Fibroblast of lung (primary cell): Measurements from ENCODE around the gene SSUH2. TPM values are rescaled to one million over a fixed set of nuclear protein-coding genes. Genes with fewer than 3 reads are reported as not detected.

ENCODE experiments used
- DNase-seq, 2 donors: peaks; one replicate each; pipeline versions ENCODE4 v3.0.0 to v3.0.0-alpha.2; 2010; ENCODE audit warnings: low read depth in 2 of 2
- H2AFZ ChIP-seq: 2 replicates; pipeline ENCODE4 v1.5.1; 2012; ENCODE audit warnings: low read length, control low read depth, inconsistent platforms
- H3K27ac ChIP-seq: 2 replicates; pipeline ENCODE4 v1.5.1; 2011; ENCODE audit warnings: low read length, control low read depth; ENCODE audit not compliant: insufficient read depth
- H3K27me3 ChIP-seq: 2 replicates; pipeline ENCODE4 v1.5.1; 2011; ENCODE audit warnings: mild to moderate bottlenecking, low read length; ENCODE audit not compliant: control insufficient read depth, insufficient read depth
- H3K36me3 ChIP-seq: 2 replicates; pipeline ENCODE4 v1.5.1; 2011; ENCODE audit warnings: low read length; ENCODE audit not compliant: control insufficient read depth, insufficient read depth
- H3K4me1 ChIP-seq: 2 replicates; pipeline ENCODE4 v1.5.1; 2011; ENCODE audit warnings: low read length; ENCODE audit not compliant: control insufficient read depth, insufficient read depth; ENCODE audit errors: extremely low read depth
- H3K4me2 ChIP-seq: 2 replicates; pipeline ENCODE4 v1.5.1; 2011; ENCODE audit warnings: low read length, control low read depth; ENCODE audit not compliant: insufficient read depth; ENCODE audit errors: extremely low read depth
- H3K4me3 ChIP-seq, 4 experiments: fragments of 200-600 bp in 1 of 4; sonication (generic) in 1 of 4; replicated peaks in 1 of 4; 2 replicates each; pipeline ENCODE4 v1.5.1; 2011 to 2016; ENCODE audit warnings: low read length in 4 of 4, low read depth in 3 of 4, mild to moderate bottlenecking in 3 of 4, control low read depth in 2 of 4, inconsistent platforms in 1 of 4, mixed read lengths in 1 of 4; ENCODE audit not compliant: insufficient read depth in 1 of 4; ENCODE audit errors: control extremely low read depth in 1 of 4
- H3K79me2 ChIP-seq: 2 replicates; pipeline ENCODE4 v1.5.1; 2012; ENCODE audit warnings: mild to moderate bottlenecking, low read length, inconsistent platforms; ENCODE audit not compliant: control insufficient read depth, insufficient read depth
- H3K9ac ChIP-seq: 2 replicates; pipeline ENCODE4 v1.5.1; 2011; ENCODE audit warnings: mild to moderate bottlenecking, low read length, control low read depth; ENCODE audit not compliant: insufficient read depth
- H3K9me3 ChIP-seq: 2 replicates; pipeline ENCODE4 v1.5.1; 2012; ENCODE audit warnings: low read depth, low read length; ENCODE audit not compliant: control insufficient read depth, insufficient read depth
- H4K20me1 ChIP-seq: 2 replicates; pipeline ENCODE4 v1.5.1; 2011; ENCODE audit warnings: low read length; ENCODE audit not compliant: control insufficient read depth, insufficient read depth; ENCODE audit errors: extremely low read depth
- EZH2 ChIP-seq: IDR thresholded peaks from 2 replicates; pipeline ENCODE4 v1.5.1; 2012; ENCODE audit warnings: low read length, control low read depth, mild to moderate bottlenecking; ENCODE audit errors: missing control alignments
- polyA plus RNA-seq, 2 donors: library from polyadenylated mRNA; depleted of rRNA in 1 of 2; stranded (reverse) in 1 of 2; unstranded in 1 of 2; fragments of >200 nt; gene quantifications; 2 replicates each; pipeline ENCODE4 v1.2.1, GENCODE V29; 2011 to 2012; ENCODE audit warnings: missing spikeins in 1 of 2
- total RNA-seq: library from RNA; depleted of rRNA; stranded (reverse); fragments of >200 nt; gene quantifications from 2 replicates; pipeline ENCODE4 v1.2.1, GENCODE V29; 2014
- TF ChIP-seq, protein P1 (sequence below), 2 donors: IDR thresholded peaks in 1 of 2; conservative IDR thresholded peaks in 1 of 2; 1 replicate in 1 of 2; 2 replicates in 1 of 2; pipeline ENCODE4 v1.5.1; 2011 to 2012; ENCODE audit warnings: low read length in 2 of 2, control low read depth in 1 of 2, inconsistent platforms in 1 of 2, low read depth in 1 of 2, mild to moderate bottlenecking in 1 of 2

SSUH2 gene
- total and polyA plus RNA-seq, 2 donors (not counting 1 experiment from before 2014, with no cell fraction given), result 0.02 TPM; not detected in 1

- H3K27me3 ChIP-seq, result peaks cover 2% of the 10 kb centered on the region
- TF ChIP-seq EZH2, result no peak
- TF ChIP-seq, protein P1, sequence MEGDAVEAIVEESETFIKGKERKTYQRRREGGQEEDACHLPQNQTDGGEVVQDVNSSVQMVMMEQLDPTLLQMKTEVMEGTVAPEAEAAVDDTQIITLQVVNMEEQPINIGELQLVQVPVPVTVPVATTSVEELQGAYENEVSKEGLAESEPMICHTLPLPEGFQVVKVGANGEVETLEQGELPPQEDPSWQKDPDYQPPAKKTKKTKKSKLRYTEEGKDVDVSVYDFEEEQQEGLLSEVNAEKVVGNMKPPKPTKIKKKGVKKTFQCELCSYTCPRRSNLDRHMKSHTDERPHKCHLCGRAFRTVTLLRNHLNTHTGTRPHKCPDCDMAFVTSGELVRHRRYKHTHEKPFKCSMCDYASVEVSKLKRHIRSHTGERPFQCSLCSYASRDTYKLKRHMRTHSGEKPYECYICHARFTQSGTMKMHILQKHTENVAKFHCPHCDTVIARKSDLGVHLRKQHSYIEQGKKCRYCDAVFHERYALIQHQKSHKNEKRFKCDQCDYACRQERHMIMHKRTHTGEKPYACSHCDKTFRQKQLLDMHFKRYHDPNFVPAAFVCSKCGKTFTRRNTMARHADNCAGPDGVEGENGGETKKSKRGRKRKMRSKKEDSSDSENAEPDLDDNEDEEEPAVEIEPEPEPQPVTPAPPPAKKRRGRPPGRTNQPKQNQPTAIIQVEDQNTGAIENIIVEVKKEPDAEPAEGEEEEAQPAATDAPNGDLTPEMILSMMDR (conservative IDR thresholded peaks at IDR 0.05 in 1 of 2, IDR thresholded peaks at IDR 0.05 in 1 of 2; ENCODE audit: low read depth in 1 of 2, low read length in 2 of 2), result no peak
Measured at GRCh38 chr3:8637348-8637747, 7.2 kb downstream of the SSUH2 start.

GRCh38 chr3:8635631-8636030 is 9.0 kb downstream of the SSUH2 start:
- TF ChIP-seq EZH2, result no peak
- TF ChIP-seq, protein P1 (conservative IDR thresholded peaks at IDR 0.05 in 1 of 2, IDR thresholded peaks at IDR 0.05 in 1 of 2; ENCODE audit: low read depth in 1 of 2, low read length in 2 of 2), result no peak
- Histone ChIP-seq H3K4me3 (no peak overlapping the region), H3K4me1 (no peaks in the 10 kb centered on the region), H3K9me3 (no peaks in the 10 kb centered on the region), H3K27me3 (peaks cover 2% of the 10 kb centered on the region), H3K36me3 (no peaks in the 10 kb centered on the region), H3K27ac (no peak overlapping the region), H3K4me2 (no peak overlapping the region), H3K9ac (no peak overlapping the region), H3K79me2 (no peaks in the 10 kb centered on the region), H4K20me1 (no peaks in the 10 kb centered on the region), H2AFZ (no peak overlapping the region)
- no peak for DNase-seq

More at GRCh38 chr3:8637348-8637747, 7.2 kb downstream of the SSUH2 start:
- no peak overlapping the region for H3K4me3 ChIP-seq
- H3K4me1 ChIP-seq, result no peaks in the 10 kb centered on the region
- no peaks in the 10 kb centered on the region for H4K20me1 ChIP-seq
- H3K9me3 ChIP-seq, result no peaks in the 10 kb centered on the region
- H3K36me3 ChIP-seq, result no peaks in the 10 kb centered on the region
- no peaks in the 10 kb centered on the region for H3K79me2 ChIP-seq
- H3K4me2 ChIP-seq, result no peak overlapping the region
- no peak for DNase-seq
- no peak overlapping the region for H3K27ac ChIP-seq
- no peak overlapping the region for H3K9ac ChIP-seq
- H2AFZ ChIP-seq, result no peak overlapping the region

DNA sequence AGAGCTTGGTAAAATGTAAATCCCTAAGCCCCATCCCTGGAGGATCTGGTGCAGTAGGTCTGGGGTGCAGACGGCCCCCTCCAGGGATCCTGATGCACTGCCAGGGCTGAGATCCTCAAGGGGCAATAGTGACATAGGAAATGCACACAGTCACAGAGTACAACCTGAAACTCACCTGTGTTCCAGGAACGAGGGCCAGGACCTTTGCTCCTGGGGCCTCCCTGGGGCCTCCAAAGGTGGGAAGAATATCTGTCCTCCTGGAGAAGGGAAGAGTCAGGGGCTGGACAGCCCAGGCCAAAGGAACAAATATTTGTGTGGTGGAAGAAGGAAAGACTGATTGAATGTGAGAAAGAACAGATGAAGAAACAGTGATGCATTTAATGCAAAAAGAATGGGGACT is 9.5 kb downstream of the SSUH2 start:
- no peaks in the 10 kb centered on the region for H3K4me1 ChIP-seq
- H3K9ac ChIP-seq, result no peak overlapping the region
- no peak overlapping the region for H3K4me2 ChIP-seq

More for the DNA sequence above, 9.5 kb downstream of the SSUH2 start:
- Histone ChIP-seq H3K27me3 (peaks cover 2% of the 10 kb centered on the region), H2AFZ (no peak overlapping the region), H4K20me1 (no peaks in the 10 kb centered on the region), H3K27ac (no peak overlapping the region), H3K4me3 (no peak overlapping the region), H3K9me3 (no peaks in the 10 kb centered on the region), H3K36me3 (no peaks in the 10 kb centered on the region), H3K79me2 (no peaks in the 10 kb centered on the region)
- no peak for DNase-seq
- TF ChIP-seq EZH2, result no peak
- TF ChIP-seq, protein P1 (conservative IDR thresholded peaks at IDR 0.05 in 1 of 2, IDR thresholded peaks at IDR 0.05 in 1 of 2; ENCODE audit: low read depth in 1 of 2, low read length in 2 of 2), result no peak
